Testis (tissue), 2 donors: ENCODE data around the gene NKD1.

Source experiments
- CTCF ChIP-seq, 3 experiments: fragments of 450-650 bp in 2 of 3; fragments of 200-600 bp in 1 of 3; sonication (generic) in 1 of 3; IDR thresholded peaks; one replicate each; pipeline ENCODE4 v1.5.1; 2016 to 2019; ENCODE audit warnings: antibody characterized with exemption in 3 of 3, mild to moderate bottlenecking in 2 of 3, moderate library complexity in 1 of 3
- POLR2A ChIP-seq: fragments of 450-650 bp; IDR thresholded peaks from one replicate; pipeline ENCODE4 v1.6.1; 2017; ENCODE audit warnings: antibody characterized with exemption, mild to moderate bottlenecking, moderate library complexity

DNA sequence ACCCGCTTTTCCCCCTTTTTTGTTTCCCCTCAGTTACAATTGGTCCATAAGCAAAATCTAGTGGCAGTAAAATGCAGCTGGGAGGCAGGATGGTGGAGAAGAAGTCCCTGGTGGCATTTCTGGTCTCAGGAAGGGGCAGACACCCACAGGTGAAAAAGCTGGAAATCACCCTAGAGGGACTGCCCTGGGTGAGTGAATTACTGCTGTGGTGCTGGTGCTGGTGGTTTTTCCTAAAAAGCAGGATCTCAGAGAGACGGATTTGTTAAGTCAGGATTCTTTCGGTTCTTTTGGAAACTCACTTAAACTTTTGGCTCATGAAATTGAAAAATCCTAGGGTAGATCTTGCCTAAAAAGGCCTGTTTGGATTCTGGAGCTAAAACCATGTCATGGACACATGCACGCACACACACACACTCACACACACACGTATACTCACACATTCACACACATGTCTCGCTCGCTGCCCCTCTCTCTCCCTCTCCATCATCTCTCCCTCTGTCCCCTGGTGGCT lies 65.8 kb downstream of the NKD1 start:
- no peak for TF ChIP-seq CTCF (IDR thresholded peaks at IDR 0.05)
- TF ChIP-seq POLR2A, result no peak
